Lung (tissue), 12 donors: Measurements from ENCODE around the gene HTT. TPM values are rescaled to one million over a fixed set of nuclear protein-coding genes. Genes with fewer than 3 reads are reported as not detected.
A peak's percentile ranks its signal among the peaks of the same experiment; 100 is the strongest.

ENCODE experiments used
- ATAC-seq: fragments of 200-7000 bp; cut with Tn5 transposase; one replicate; pipeline ENCODE4 v1.9.1; 2020; ENCODE audit warnings: moderate number of reproducible peaks; ENCODE audit not compliant: insufficient read depth, low FRiP score
- DNase-seq, 3 donors: peaks; one replicate each; pipeline ENCODE4 v3.0.0-alpha.2; 2013 to 2017
- H3K27ac ChIP-seq, 2 donors: one replicate each; pipeline ENCODE4 v1.5.1; 2013; ENCODE audit warnings: mild to moderate bottlenecking in 2 of 2, moderate library complexity in 2 of 2, control low read depth in 1 of 2, inconsistent platforms in 1 of 2, low read depth in 1 of 2, low read length in 1 of 2
- H3K27me3 ChIP-seq, 3 donors: one replicate each; pipeline ENCODE4 v1.5.1; 2013; ENCODE audit warnings: low read length in 2 of 3; ENCODE audit not compliant: control insufficient read depth in 3 of 3, insufficient read depth in 3 of 3
- H3K36me3 ChIP-seq, 4 donors: one replicate each; pipeline ENCODE4 v1.5.1; 2013; ENCODE audit warnings: low read length in 4 of 4, mild to moderate bottlenecking in 1 of 4, moderate library complexity in 1 of 4; ENCODE audit not compliant: control insufficient read depth in 4 of 4, insufficient read depth in 4 of 4
- H3K4me1 ChIP-seq, 5 donors: one replicate each; pipeline ENCODE4 v1.5.1; 2013; ENCODE audit warnings: low read length in 5 of 5, mild to moderate bottlenecking in 2 of 5, moderate library complexity in 1 of 5; ENCODE audit not compliant: control insufficient read depth in 5 of 5, insufficient read depth in 5 of 5
- H3K4me3 ChIP-seq: one replicate; pipeline ENCODE4 v1.5.1; 2013; ENCODE audit warnings: mild to moderate bottlenecking, control low read depth, moderate library complexity
- H3K9ac ChIP-seq, 2 donors: one replicate each; pipeline ENCODE4 v1.5.1; 2013; ENCODE audit warnings: low read length in 2 of 2, control low read depth in 1 of 2; ENCODE audit not compliant: insufficient read depth in 1 of 2
- H3K9me3 ChIP-seq, 4 donors: one replicate each; pipeline ENCODE4 v1.5.1; 2013; ENCODE audit warnings: low read length in 3 of 4, mild to moderate bottlenecking in 1 of 4, moderate library complexity in 1 of 4; ENCODE audit not compliant: control insufficient read depth in 4 of 4, insufficient read depth in 3 of 4
- CTCF ChIP-seq: IDR thresholded peaks from 2 replicates; pipeline ENCODE4 v1.5.1; 2012; ENCODE audit warnings: mild to moderate bottlenecking; ENCODE audit errors: control extremely low read depth, extremely low read depth
- WGBS, 2 donors: extraction: QIAGEN DNeasy Blood & Tissue Kit; methylation state at CpG; one replicate each; pipeline ENCODE4 v1.1.7; 2013; 5-methylcytosine and 5-hydroxymethylcytosine counted together
- polyA plus RNA-seq, 2 donors: library from polyadenylated mRNA; stranded (reverse); fragments of 200-250 nt; gene quantifications; one replicate each; pipeline ENCODE4 v1.2.1, GENCODE V29; 2013
- total RNA-seq, 2 donors: library from RNA; depleted of rRNA in 1 of 2; stranded (reverse); fragments of >200 nt in 1 of 2; gene quantifications; one replicate each; pipeline ENCODE4 v1.2.1, GENCODE V29; 2014 to 2021
- donor health status: control.
- donor health status: control.
- donor health status: Bipolar disorder and iron deficiency.
- donor health status: healthy.
- donor health status: DM: yes; HTN: yes; CAD: no.

Gene HTT
- total and polyA plus RNA-seq, 4 donors, result 17.0 to 109 (median 48.4) TPM

GRCh38 chr4:3198906-3199305 lies 124.4 kb downstream of the HTT start:
- Histone ChIP-seq H3K9me3 (no peaks in the 10 kb centered on the region), H3K4me1 (peaks cover 0 to 44% (median 22%) of the 10 kb centered on the region in 5 donors), H3K9ac (no peak overlapping the region), H3K36me3 (peaks cover 2 to 34% (median 8%) of the 10 kb centered on the region in 4 donors), H3K27me3 (no peaks in the 10 kb centered on the region), H3K27ac (peak overlapping the region in 1 of 2 donors; percentile 18), H3K4me3 (no peak overlapping the region)
- no peak for ATAC-seq
- TF ChIP-seq CTCF, result no peak
- 90 to 95% methylated on average over 12 of the region's 12 CpGs for WGBS, 2 donors
- no peak for DNase-seq

- peaks cover 2 to 32% (median 8%) of the 10 kb centered on the region in 4 donors for H3K36me3 ChIP-seq
- no peak for TF ChIP-seq CTCF
- ATAC-seq (no peak), DNase-seq (peak in 2 of 3 donors; percentile 33 to 67)
- H3K27me3 ChIP-seq, result no peaks in the 10 kb centered on the region
- no peak overlapping the region for H3K4me3 ChIP-seq
- H3K9ac ChIP-seq, result no peak overlapping the region
- H3K9me3 ChIP-seq, result no peaks in the 10 kb centered on the region
- H3K4me1 ChIP-seq, result peaks cover 0 to 53% (median 24%) of the 10 kb centered on the region in 5 donors
- WGBS, 2 donors, result 88 to 89% methylated on average over 17 of the region's 17 CpGs
- H3K27ac ChIP-seq, result no peak overlapping the region
Observed at GRCh38 chr4:3199653-3200422, 125.4 kb downstream of the HTT start.

GRCh38 chr4:3200423-3201090 lies 126.1 kb downstream of the HTT start:
- 90 to 91% methylated on average over 8 of the region's 8 CpGs for WGBS, 2 donors
- Histone ChIP-seq H3K9ac (no peak overlapping the region), H3K4me3 (no peak overlapping the region), H3K9me3 (no peaks in the 10 kb centered on the region), H3K4me1 (peaks cover 0 to 53% (median 24%) of the 10 kb centered on the region in 5 donors), H3K36me3 (peaks cover under 1 to 27% (median 7%) of the 10 kb centered on the region in 4 donors), H3K27ac (no peak overlapping the region), H3K27me3 (no peaks in the 10 kb centered on the region)
- DNase-seq, result no peak
- ATAC-seq, result no peak
- no peak for TF ChIP-seq CTCF
